ENCODE measurements around the gene HS1BP3. TPM values are rescaled to one million over a fixed set of nuclear protein-coding genes. Genes with fewer than 3 reads are reported as not detected.

Gene HS1BP3
- total and polyA plus RNA-seq, 2 of the 4 experiments (the other 2 are of a cell fraction): 9.0 to 14.8 TPM

GRCh38 chr2:20578895-20579825, 71.7 kb downstream of the HS1BP3 start:
- ATAC-seq (ENCODE audit: low read depth) (peak; percentile 85), DNase-seq (peak; percentile 99)
- Histone ChIP-seq H3K23ac (ENCODE audit: low read depth, low read length) (peak overlapping the region; percentile 86), H3K4me2 (ENCODE audit: low read depth, low read length) (no peak overlapping the region), H2BK5ac (ENCODE audit: low read depth, low read length, poor library complexity, severe bottlenecking) (peak overlapping the region; percentile 81), H4K20me1 (ENCODE audit: insufficient read depth, low read length) (no peaks in the 10 kb centered on the region), H3K4ac (ENCODE audit: low read depth, low read length) (peak overlapping the region; percentile 95), H3K9me3 (ENCODE audit: control insufficient read depth, insufficient read depth, low read length) (no peaks in the 10 kb centered on the region), H4K5ac (ENCODE audit: low read depth, low read length) (peak overlapping the region; percentile 62), H3K79me1 (ENCODE audit: low read depth in 1 of 2, low read length in 2 of 2) (no peaks in the 10 kb centered on the region; a peak in 1 of 4 replicates), H2AK5ac (ENCODE audit: low read depth, low read length) (peak overlapping the region; percentile 100), H3K36me3 (ENCODE audit: control insufficient read depth, insufficient read depth, low read length) (no peaks in the 10 kb centered on the region), H2BK15ac (ENCODE audit: low read depth, low read length) (peak overlapping the region; percentile 89), H4K91ac (ENCODE audit: insufficient read depth, low read depth, low read length) (peak overlapping the region; percentile 97), H2AK9ac (replicated peaks; ENCODE audit: low read depth, low read length, poor library complexity) (peak overlapping the region; percentile 94), H2AFZ (replicated peaks; ENCODE audit: low read length, poor library complexity) (peak overlapping the region; percentile 83), H3K14ac (replicated peaks; ENCODE audit: low read depth, low read length) (peak overlapping the region; percentile 88), H3K9me1 (ENCODE audit: insufficient read depth, low read length) (peaks cover 38% of the 10 kb centered on the region), H3K18ac (ENCODE audit: low read depth, low read length) (peak overlapping the region; percentile 30), H3K27me3 (ENCODE audit: control insufficient read depth, insufficient read depth, low read length) (no peaks in the 10 kb centered on the region), H2BK20ac (ENCODE audit: low read depth, low read length) (peak overlapping the region; percentile 98), H3K4me3 (ENCODE audit: insufficient read depth, low read depth, low read length) (no peak overlapping the region), H3K9ac (ENCODE audit: low read depth, low read length) (no peak overlapping the region), H3K27ac (ENCODE audit: insufficient read depth, low read length) (peak overlapping the region; percentile 84), H2BK120ac (ENCODE audit: low read depth, low read length) (peak overlapping the region; percentile 97), H3K4me1 (ENCODE audit: control insufficient read depth, insufficient read depth, low read length) (peaks cover 42% of the 10 kb centered on the region), H4K8ac (ENCODE audit: low read depth in 2 of 2, low read length in 2 of 2) (peak overlapping the region; percentile 72 to 84), H3K56ac (ENCODE audit: extremely low read depth, insufficient read depth, low read length) (peak overlapping the region; percentile 73)
- CTCF ChIA-PET: interaction anchor here (1.1 to 1.5 kb wide), 2 partner anchors 56 to 82 kb away, joined by 4 to 5 read pairs; no protein-coding TSS in a partner anchor
- in situ Hi-C loops (cut with MboI; ENCODE audit: low sequenced_read_pairs): no loop called here
- intact Hi-C loops (cut with micrococcal nuclease): no loop called here
- dilution Hi-C loops (cut with HindIII; ENCODE audit: low sequenced_read_pairs, unreplicated experiment): no loop called here
- WGBS, 2 experiments (ENCODE audit: extremely low coverage in 2 of 2, insufficient read length in 1 of 2): 24% methylated on average over 4 of the region's 15 CpGs; no CpG with 5 or more reads in 1 of the 2 experiments
- no TSS peak for BruUV-seq (replicated peaks)
- POLR2A ChIA-PET (ENCODE audit: unreplicated experiment): interaction anchor here (1.0 kb wide), 1 partner anchor 129 kb away, joined by 3 read pairs; no protein-coding TSS in a partner anchor
- peak; percentile 79 for TF ChIP-seq POLR2A (IDR thresholded peaks at IDR 0.05; ENCODE audit: low read depth, low read length)
- no peak for TF ChIP-seq RFX5 (IDR thresholded peaks at IDR 0.05; ENCODE audit: low read depth, low read length)
- TF ChIP-seq NFE2L2 (IDR thresholded peaks at IDR 0.05; ENCODE audit: low read depth, low read length): peak; percentile 74
- TF ChIP-seq MXI1 (IDR thresholded peaks at IDR 0.05; ENCODE audit: borderline replicate concordance, low read depth, low read length): no peak; the same call in 1 of the 2 replicates
- TF ChIP-seq SMC3 (IDR thresholded peaks at IDR 0.05; ENCODE audit: low read depth, low read length): 0 out of 2 replicates have a peak, but pooled peaks have one; percentile 12
- peak; percentile 60 for TF ChIP-seq RCOR1 (IDR thresholded peaks at IDR 0.05; ENCODE audit: insufficient replicate concordance, low read length)
- TF ChIP-seq CHD1 (IDR thresholded peaks at IDR 0.05; ENCODE audit: low read depth, low read length): no peak
- peak; percentile 99 for TF ChIP-seq FOS (IDR thresholded peaks at IDR 0.05; ENCODE audit: low read depth, low read length)
- TF ChIP-seq BHLHE40 (IDR thresholded peaks at IDR 0.05; ENCODE audit: low read depth, low read length): peak; percentile 54
- TF ChIP-seq, protein P1, sequence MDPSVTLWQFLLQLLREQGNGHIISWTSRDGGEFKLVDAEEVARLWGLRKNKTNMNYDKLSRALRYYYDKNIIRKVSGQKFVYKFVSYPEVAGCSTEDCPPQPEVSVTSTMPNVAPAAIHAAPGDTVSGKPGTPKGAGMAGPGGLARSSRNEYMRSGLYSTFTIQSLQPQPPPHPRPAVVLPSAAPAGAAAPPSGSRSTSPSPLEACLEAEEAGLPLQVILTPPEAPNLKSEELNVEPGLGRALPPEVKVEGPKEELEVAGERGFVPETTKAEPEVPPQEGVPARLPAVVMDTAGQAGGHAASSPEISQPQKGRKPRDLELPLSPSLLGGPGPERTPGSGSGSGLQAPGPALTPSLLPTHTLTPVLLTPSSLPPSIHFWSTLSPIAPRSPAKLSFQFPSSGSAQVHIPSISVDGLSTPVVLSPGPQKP (IDR thresholded peaks at IDR 0.05; ENCODE audit: borderline replicate concordance, low read depth, low read length): no peak
- TF ChIP-seq RAD21 (IDR thresholded peaks at IDR 0.05; ENCODE audit: low read length): peak; percentile 26; the same call in 1 of the 2 replicates
- TF ChIP-seq CEBPB (IDR thresholded peaks at IDR 0.05; ENCODE audit: low read depth, low read length): peak; percentile 36; the same call in 1 of the 2 replicates
- peak; percentile 59; the same call in 1 of the 2 replicates for TF ChIP-seq MAZ (IDR thresholded peaks at IDR 0.05; ENCODE audit: borderline replicate concordance, low read depth, low read length)
- TF ChIP-seq, protein P2, sequence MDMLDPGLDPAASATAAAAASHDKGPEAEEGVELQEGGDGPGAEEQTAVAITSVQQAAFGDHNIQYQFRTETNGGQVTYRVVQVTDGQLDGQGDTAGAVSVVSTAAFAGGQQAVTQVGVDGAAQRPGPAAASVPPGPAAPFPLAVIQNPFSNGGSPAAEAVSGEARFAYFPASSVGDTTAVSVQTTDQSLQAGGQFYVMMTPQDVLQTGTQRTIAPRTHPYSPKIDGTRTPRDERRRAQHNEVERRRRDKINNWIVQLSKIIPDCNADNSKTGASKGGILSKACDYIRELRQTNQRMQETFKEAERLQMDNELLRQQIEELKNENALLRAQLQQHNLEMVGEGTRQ (IDR thresholded peaks at IDR 0.05; ENCODE audit: low read depth, low read length): no peak
